Suppressor macrophage (primary cell): Measurements from ENCODE around the gene GLS.

Experiments used
- DNase-seq, 4 experiments: peaks; one replicate each; pipeline ENCODE4 v3.0.0-alpha.2; 2020 to 2022

The GLS gene

DNA sequence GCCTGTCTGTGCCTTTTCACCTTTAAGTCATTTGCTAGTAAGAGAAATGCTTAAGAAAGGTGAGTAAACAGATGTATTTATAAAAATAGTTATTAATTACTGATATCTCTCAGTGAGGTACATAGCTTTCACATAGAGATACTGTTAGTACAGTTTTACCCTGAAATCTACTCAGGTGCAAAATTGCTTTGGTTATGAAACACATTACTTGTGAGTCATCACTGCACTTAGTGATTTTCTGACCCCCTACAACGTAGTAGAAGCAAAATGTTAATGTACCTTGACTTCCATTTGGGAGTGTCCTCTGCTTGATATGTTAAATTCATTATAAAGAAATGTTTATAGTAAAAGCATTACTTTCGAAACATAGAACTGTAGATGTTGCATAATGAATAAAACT, 6.5 kb downstream of the GLS start:
- no peak for DNase-seq

DNA sequence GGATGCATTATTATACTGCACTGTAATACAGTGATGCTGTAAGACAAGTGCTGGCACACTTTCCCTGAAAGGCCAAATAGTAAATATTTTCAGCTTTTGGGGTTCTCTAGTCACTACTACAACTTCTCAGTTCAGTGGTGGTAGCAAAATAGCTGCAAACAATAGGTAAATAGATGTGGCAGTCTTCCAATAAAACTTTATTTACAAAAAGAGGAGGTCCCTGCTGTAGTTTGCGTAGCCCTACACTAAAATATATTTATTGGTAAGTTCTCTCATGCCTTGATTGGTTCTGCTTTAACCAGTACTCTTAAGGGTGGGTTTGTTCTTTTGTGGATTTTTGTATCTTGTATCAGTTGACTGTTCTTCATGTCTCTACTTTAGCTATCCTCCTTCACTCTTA, 7.8 kb downstream of the GLS start:
- no peak for DNase-seq

DNA sequence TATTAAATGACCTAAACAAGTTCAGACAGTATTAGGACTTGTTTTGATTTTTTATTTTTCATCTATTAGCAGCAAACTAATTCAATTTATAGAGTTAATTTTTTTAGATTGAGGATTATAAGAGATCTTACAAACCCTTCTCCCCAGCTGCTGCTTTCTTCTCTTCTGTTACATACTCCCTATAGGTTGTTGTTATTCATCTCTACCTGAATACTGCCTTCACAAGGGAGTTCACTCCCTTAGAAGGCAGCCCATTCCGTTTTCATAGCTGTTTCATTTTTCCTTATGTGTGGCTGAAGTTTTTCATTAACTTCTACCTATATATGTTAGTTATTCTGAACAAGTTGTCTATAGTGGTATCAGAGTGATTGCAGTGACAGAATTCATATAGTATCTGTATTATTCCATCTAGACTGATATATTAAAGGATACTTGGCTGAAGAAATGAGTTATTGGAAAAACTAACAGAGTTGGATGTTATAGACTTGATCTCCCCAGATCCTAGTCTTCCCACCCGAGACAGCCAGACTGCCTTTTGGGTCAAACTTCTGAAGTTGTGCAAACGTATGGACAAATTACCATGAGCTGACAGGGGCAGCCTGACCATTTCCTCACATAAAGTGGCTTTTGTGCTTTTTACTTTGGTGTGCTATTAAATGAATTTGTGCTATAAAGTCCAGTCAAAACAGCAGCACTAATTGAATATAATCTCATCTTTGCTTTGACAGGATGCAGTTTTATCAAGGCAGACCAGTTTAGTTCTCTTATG, 8.7 kb downstream of the GLS start:
- no peak for DNase-seq

DNA sequence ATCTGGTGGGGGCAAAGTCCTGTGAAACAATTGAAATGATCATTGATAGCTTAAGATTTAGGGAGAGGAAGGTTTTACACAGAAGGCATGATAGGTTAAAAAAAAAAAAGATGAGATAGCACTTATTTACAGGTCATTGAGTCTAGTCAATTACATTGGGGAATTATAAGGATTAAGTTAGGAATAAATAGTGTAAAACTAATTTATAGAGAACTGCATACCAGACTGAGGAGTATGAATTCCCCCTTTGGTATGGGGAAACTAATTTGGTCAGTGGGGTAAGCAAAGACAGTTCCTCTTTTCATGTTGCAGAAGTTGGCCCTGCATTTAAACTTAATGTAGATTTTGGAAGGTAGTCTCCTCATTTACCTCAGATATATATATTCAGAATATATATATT, 10.8 kb downstream of the GLS start:
- peak; percentile 51 to 81 (median 69) for DNase-seq

DNA sequence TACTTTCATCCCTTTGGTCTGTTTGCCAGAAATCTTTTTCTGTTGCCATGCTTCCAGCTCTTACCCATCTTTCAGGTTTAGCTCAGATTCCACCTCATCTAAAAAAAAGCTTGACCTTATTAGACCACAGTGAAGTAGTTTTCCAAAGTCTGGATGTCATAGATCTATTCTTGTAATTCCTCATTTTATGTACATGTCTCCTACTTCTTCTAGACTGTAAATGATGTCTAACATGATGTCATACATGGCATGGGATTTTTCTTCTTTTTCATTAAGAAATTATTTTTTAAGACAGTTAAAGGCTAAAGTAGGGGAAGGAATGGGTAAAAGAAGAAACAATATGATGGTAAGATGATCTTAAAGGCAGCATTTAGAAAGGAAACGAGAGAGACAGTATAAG, 11.3 kb downstream of the GLS start:
- DNase-seq = peak in 2 of 4 experiments; percentile 53 to 61

DNA sequence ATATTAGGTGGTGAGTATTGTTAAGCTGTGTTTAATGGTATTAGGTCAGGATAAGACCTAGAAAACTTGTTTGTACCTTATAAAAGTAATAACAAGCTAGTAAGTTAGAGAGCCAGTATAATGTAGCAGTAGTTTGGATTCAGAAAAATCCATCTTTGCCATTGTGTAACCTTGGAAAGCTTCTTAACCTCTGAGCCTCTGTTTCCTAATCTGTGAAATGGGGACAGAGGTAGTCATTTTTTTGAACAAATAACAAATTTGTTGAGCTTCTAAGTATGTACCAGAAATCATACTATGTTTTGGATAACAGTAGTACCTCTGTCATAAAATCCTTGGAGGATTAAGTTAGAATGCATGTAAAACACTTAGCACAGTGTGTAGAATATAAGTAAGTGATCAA, 12.5 kb downstream of the GLS start:
- no peak for DNase-seq

DNA sequence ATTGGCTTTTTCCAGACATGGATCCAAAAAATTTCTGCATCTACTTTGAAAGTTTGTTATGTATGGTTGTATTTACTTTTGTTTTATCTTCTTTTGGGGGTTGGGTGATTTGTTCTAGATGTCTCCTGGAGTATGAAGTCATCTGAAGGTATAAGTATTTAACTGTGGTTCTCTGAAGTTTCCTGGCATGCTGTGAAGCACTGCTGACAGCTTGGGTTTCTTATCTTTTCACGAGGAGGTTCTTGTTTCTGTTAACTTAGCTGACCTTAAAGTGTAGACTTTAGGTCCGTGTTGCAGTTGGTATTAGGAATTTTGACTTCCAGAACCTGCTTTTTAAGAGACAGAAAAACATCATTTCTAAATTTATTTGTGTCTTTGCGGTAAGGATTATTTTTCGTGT, 15.9 kb downstream of the GLS start:
- no peak for DNase-seq

DNA sequence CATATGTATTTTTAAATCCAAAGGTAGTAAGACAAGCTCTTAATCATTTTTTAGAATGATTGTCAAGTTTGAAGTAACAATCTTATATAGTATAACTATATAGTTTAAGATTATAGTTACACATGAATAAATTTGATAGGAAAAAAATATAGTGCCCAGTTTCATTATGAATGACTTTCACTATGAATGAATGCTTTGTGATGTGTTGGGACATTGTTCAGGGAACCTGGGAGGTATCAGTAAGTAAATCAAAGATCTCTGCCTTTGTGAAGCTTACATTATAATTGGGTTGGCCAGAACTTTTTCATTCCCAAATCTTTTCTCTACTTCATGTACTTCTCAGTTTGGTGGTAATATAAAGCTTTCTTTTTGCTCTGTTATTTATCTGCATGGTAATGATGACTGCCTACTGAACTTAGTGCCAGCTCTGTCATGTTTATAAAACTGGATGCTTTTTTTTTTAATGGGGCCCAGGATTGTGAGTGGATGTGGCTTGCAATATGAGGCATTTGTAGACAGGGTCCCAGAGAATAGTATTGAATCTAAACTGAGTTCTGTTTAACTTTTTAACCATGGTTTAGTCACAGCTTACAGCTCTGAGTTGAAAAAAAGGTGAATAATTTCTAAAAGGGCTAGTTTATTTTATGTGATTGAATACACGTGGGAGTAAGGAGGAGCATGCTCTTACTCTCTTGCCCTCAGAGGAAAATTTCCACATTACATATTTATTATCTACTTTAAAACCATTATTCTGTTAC, 23.3 kb downstream of the GLS start:
- DNase-seq = no peak

DNA sequence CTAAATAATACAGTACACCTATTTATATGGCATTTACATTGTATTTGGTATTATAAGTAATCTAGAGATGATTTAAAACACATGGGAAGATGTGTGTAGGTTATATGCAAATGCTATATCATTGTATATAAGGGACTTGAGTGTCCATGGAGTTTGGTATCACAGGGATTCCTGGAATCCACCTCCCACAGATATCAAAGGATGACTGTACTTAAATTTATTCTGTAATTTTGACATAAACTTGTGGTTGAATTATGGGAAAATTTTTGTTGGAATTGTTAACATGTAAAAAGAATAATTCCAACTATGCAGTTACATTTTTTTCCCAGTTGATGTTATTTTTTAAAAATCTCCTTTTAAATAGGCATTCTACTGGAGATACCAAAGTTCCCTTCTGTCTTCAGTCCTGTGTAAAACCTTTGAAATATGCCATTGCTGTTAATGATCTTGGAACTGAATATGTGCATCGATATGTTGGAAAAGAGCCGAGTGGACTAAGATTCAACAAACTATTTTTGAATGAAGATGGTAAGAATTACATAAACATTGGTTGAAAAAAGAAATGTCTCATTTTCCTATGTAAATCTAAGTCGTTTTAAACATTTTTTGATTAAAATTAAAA, 24.1 kb downstream of the GLS start:
- DNase-seq = no peak

DNA sequence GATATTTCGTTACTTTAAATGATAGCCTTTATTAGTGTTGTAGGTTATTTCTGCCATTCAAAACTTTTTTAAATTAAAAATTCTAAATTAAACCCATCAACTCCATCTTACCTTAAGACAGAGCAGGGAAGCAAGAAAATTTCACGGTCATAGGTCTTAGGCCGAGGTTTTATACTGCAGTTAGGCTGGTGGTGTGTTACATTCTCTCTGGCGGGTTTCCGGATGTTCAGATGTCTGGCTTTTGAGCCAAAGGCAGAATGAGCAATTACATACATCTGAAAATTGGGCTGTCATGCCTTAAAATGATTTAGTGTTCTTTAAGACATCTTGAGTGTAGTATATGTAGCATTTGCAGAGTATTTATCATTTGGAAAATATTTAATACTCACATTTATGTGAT, 27.9 kb downstream of the GLS start:
- DNase-seq = no peak

DNA sequence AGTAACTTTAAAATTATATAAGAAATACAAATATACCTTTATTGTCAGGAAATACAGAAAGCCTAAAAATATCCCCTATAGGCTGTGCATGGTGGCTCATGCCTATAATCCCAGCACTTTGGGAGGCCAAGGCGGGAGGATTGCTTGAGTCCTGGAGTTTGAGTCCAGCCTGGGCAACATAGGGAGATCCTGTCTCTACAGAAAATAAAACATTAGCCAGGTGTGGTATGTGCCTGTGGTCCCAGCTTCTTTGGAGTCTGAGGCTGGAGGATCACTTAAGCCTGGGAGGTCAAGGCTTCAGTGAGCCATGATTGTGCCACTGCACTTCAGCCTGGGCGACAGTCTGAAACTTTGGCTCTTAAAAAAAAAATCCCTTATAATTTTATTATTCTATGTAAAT, 29.1 kb downstream of the GLS start:
- no peak for DNase-seq

DNA sequence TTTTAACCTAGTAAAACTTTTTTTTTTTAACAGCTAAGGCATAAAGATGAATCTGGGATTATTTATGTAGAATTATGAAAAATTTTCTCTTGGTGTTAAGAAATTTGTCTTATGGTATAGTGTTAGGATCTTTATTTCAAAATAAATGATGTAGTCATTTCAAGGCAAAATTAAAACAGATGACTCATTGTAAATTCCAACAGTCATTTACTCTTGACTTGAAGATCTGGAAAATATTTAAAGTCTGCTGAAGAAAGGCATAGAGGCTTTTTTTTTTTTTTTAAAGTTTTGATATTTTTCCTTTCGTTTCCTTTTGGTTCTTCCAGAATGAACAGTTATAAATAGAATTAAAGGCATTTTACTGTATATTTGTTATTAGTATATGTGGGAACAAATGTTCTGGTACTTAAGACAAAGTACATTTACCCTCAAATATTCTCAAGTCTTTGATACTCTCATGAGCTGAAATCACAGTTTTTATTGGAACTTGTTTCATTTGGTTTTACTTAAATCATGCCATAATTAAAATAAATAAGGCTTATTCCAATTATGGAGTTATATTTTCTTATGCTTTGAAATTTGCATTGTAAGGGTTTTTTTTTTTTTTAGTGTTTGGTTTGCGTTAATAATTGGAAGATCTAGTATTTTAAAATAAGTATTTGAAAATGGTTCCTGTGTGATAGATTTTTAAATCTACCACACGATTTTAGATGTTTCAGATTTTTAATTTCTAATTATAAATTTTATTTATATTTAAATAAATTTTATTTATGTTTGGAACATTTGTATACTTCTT, 29.9 kb downstream of the GLS start:
- peak in 1 of 4 experiments; percentile 9 for DNase-seq

DNA sequence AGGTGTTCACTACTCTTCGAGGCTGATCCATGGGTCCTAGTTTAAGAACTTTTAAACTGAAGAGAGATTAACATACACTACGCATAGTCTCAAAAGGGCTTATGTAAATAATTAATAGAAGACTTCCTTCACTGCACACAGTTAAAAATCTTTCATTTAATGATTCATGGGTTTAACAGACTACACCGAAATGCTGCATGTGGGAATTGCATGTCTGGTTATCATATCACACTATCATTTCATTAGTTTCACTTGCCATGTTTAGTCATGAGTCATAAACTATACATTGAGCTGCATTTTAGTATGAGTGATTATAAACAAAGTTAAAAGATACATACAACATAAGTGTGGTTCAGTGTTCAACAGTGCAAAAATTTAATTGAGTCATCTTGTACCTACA, 31.2 kb downstream of the GLS start:
- no peak for DNase-seq

DNA sequence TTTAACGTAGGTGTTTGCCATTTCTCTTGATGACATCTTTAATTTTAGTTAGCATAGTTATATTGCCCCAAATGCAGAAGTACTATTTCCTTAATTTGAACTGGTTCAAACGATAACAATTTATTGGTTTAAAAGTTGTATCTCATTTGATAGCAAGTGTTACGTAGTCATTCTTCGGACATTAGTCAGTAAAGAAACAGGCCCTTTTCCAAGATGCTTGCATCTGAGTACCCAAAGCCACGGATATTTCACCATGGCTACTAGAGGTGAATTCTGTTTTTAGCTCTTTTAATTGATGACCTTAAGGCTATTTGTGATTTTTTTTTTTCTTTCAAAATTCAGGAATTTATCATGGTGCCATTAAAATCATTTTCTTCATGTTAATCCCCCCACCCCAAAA, 32.1 kb downstream of the GLS start:
- DNase-seq = no peak

DNA sequence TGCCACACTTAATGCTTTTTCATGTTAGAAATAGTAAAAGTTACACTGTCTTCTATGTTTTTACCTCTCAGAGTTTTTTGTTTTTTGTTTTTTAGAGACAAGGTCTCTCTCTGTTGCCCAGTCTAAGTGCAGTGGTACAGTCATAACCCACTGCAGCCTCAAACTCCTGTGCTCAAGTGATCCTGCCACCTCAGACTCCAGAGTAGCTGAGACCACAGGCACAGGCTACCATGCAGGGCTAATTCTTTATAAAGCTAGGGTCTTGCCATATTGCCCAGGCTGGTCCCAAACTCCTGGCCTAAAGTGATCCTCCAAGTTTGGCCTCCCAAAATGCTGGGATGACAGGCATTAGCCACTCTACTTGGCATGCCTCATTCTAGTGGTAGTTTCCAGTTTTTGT, 33.1 kb downstream of the GLS start:
- no peak for DNase-seq

DNA sequence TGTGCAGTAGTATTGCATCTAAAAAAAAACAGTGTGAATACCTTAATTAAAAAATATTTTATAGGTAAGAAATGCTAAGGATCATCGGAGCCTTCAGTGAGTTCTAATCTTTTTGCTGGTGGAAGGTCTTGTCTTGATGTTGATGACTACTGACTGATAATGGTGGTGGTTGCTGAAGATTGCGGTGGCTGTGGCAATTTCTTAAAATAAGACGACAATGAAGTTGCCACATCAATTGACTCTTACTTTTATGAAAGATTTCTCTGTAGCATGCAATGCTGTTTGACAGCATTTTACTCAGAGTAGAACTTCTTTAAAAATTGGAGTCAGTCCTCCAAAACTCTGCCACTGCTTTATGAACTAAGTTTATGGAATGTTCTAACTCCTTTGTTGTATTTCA, 36.2 kb downstream of the GLS start:
- no peak for DNase-seq

DNA sequence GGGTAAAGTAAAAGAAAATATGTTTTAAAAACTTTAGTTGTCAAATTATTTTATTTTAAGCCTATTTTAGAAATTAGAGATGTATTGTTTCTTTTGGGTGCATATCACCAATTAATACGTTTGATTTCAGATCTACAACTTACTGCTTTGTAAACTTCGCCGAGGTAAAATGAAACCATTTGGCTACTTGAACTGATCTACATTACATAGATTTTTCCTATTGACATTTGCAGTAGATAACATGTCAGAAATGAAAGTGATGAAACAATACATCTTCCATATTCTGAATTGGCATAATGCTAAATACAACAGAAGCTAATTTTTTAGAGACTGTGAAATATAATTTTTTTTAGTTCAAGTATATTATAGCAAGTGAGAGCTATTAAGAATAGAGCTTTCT, 39.5 kb downstream of the GLS start:
- DNase-seq = no peak

DNA sequence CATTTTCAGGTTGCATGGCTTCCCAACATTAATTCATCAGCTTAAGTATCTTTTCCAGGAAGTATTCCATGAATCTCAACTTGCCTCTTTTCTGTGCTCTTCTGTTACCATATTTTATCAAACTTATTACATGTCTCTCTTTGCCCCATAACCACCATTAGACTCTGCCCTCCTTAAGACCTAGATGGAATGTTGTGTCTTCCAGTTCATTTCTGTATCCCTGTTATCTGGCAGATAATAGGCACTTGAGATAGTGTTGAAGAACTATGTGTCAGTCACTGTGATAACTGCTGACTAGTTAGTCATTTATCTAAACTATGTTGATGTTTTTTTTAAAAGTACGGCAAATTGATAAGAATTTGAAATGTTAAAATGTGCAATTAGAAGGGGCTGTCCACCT, 41.8 kb downstream of the GLS start:
- DNase-seq = no peak

DNA sequence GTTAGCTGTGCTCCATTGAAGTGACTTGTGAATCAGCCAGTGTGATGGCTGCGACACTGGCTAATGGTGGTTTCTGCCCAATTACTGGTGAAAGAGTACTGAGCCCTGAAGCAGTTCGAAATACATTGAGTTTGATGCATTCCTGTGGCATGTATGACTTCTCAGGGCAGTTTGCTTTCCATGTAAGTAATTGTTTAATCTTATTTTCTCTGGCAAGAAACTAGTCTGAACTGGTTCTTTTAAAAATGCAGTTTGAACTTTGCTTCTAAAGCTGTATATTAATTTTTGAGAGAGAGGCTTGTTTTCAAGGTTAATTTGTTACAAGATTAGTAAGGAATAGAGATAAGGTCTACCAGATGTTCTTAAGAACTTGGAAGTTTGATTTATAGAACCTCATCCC, 46.7 kb downstream of the GLS start:
- no peak for DNase-seq

DNA sequence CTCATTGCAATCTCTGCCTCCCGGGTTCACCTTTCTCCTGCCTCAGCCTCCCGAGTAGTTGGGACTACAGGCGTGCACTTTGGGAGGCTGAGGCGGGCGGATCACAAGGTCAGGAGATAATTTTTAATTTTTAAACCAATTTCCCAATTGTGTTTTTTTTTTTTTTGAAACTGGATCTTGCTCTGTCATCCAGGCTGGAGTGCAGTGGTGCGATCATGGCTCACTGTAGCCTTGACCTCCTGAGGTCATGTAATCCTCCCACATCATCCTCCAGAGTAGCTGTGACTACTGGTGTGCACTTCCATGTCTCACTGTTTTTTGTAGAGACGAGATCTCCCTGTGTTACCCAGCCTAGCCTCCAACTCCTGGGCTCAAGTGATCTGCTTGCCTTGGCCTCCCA, 49.3 kb downstream of the GLS start:
- DNase-seq = peak in 3 of 4 experiments; percentile 6 to 34 (median 23)

DNA sequence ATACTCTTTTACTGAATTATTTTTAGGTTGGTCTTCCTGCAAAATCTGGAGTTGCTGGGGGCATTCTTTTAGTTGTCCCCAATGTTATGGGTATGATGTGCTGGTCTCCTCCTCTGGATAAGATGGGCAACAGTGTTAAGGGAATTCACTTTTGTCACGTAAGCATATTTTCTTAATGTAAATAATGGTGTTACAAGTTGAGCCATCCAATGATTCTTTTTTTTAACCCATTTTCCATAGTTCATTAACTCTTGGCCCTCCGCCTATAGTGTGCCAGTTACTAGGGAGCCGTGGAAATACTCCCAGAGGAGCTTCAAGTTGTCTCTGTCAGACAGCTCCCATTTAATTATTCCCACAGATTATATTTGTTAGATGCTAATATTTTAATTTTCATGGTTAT, 49.8 kb downstream of the GLS start:
- no peak for DNase-seq

DNA sequence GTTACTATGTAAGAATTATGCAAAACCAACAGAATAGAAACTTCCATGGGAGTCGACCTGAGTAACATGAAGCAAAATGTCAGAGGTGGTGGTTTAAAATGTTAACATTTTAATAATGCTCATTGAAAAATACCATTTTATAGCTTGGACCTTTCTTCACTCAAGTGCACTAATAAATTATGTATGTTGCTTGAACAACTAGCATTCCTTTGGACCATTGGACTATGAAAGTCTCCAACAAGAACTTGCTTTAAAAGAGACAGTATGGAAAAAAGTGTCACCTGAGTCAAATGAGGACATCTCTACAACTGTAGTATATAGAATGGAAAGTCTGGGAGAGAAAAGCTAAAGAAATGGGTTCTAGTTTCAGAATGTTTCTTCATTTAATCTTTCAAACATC, 51.9 kb downstream of the GLS start:
- DNase-seq = no peak

DNA sequence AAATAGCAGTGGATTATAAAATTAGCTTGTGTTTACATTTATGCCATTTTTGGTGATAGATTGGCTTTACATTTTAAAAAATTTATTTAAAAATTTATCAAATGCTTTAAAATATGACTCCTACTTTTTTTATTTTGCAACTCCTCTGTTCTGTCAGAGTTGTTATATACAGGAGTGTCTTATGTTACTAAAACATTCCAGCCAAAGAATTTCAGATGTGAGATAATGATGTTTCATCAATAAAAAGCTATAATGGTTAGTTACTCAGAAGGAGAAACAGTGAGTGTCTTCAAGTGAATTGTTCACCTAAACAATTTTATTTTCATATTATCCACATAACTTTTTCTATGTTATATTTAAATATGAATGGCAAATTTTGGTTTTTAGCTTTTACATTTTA, 52.7 kb downstream of the GLS start:
- DNase-seq = no peak
